ENCODE measurements around the gene HKDC1. TPM values are rescaled to one million over a fixed set of nuclear protein-coding genes. Genes with fewer than 3 reads are reported as not detected.
A peak's percentile ranks its signal among the peaks of the same experiment; 100 is the strongest.
"Not testable (repeated sequence)": the region's sequence is repeated elsewhere in the genome, so short reads cannot be mapped to it uniquely, and the experiment has no call there.

Gene HKDC1, protein sequence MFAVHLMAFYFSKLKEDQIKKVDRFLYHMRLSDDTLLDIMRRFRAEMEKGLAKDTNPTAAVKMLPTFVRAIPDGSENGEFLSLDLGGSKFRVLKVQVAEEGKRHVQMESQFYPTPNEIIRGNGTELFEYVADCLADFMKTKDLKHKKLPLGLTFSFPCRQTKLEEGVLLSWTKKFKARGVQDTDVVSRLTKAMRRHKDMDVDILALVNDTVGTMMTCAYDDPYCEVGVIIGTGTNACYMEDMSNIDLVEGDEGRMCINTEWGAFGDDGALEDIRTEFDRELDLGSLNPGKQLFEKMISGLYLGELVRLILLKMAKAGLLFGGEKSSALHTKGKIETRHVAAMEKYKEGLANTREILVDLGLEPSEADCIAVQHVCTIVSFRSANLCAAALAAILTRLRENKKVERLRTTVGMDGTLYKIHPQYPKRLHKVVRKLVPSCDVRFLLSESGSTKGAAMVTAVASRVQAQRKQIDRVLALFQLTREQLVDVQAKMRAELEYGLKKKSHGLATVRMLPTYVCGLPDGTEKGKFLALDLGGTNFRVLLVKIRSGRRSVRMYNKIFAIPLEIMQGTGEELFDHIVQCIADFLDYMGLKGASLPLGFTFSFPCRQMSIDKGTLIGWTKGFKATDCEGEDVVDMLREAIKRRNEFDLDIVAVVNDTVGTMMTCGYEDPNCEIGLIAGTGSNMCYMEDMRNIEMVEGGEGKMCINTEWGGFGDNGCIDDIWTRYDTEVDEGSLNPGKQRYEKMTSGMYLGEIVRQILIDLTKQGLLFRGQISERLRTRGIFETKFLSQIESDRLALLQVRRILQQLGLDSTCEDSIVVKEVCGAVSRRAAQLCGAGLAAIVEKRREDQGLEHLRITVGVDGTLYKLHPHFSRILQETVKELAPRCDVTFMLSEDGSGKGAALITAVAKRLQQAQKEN
- polyA plus RNA-seq (2013, experiment 1 of 2; ENCODE audit: insufficient read length): 0.18 TPM
- 0.11 TPM for polyA plus RNA-seq (2013, experiment 2 of 2; ENCODE audit: insufficient read length)

GRCh38 chr10:69220041-69220451 lies at the start of gene HKDC1:
Gene HKDC1 (plus strand): TSS chr10:69220332. CDS start chr10:69220436, 104 bp downstream.
- no peak for DNase-seq

DNA sequence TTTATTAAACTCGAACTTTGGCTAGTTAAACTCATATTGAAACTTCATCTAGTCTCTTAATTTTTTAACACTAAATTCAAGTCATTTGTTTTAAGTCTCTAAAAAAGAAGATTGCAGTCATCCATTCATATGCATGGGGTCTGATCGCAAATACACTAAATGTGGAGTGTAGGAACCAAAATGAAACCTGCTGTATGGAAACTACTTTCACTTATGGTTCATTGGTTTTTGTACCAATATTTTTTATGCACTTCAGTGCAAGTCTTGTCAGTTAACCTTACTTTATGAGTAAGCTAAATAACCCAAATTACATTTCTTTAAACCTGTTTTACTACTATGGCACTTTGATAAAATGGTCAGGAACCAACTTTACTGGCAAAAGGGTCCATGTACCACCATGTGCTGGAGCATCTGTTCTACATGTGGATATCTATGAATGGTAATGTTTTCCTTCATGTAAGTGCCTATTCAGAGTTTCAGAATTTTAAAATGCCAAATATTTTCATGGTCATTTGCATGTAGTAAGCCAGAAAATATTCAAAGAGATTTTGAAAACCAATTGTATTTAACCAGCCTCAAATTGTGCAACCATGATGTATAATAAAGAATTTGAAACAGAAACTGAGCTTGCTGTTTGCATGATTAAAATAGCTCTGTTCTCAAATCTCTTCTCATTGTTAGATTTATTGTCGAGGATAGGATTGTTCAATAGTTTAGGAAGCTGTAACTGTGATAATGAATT lies 47.7 kb upstream of the HKDC1 start:
- no peak for DNase-seq

DNA sequence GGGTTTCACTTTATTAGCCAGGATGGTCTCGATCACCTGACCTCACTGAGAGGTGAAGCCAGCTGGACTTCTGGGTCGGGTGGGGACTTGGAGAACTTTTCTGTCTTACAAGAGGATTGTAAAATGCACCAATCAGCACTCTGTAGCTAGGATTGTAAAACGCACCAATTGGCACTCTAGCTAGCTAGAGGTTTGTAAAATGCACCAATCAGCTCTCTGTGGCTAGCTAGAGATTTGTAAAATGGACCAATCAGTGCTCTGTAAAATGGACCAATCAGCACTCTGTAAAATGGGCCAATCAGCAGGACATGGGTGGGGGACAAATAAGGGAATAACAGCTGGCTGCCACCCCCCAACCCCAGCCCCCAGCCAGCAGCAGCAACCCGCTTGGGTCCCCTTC lies 44.8 kb upstream of the HKDC1 start:
- DNase-seq: not testable (repeated sequence)

DNA sequence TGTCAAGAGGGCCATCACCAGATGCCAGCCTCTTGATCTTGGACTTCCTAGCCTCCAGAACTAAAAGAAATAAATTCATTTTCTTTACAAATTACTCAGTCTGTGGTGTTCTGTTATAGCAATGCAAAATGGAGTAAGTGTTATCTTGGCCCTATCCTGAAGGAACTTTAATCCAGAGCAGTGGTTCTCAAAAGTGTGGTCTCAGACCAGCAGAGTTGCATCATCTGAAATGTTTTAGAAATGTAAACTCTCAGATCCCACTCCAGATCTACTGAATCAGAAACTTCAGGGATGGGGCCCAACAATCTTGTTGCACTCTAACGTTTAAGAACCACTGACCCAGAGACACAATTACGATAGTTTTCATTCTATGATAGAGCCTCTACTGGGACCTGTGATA lies 43.3 kb upstream of the HKDC1 start:
- DNase-seq: no peak

- DNase-seq: no peak
Measured at GRCh38 chr10:69179089-69179742, 40.9 kb upstream of the HKDC1 start.

- DNase-seq: peak; percentile 97
Measured at GRCh38 chr10:69179743-69180524, 40.2 kb upstream of the HKDC1 start, which contains the start of gene SUPV3L1. Gene SUPV3L1 (plus strand): TSS chr10:69180234. CDS start chr10:69180292, 58 bp downstream.

GRCh38 chr10:69180525-69181204 lies 39.5 kb upstream of the HKDC1 start:
- DNase-seq: peak; percentile 15

- no peak for DNase-seq
Measured at GRCh38 chr10:69181433-69181832, 38.7 kb upstream of the HKDC1 start.

DNA sequence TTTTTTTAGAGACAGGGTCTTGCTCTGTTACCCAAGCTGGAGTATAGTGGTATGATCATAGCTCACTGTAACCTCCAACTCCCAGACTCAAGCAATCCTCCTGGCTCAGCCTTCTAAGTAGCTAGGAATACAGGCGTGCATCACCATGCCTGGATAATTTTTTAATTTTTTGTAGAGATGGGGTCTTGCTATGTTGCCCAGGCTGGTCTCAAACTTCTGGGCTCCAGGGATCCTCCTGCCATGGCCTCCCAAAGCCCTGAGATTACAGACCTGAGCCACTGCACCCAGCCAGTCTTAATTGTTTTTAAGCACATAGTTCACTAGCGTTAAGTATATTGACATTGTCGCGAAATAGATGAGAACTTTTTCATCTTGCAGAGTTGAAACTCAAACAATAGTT lies 38.1 kb upstream of the HKDC1 start:
- DNase-seq: no peak

DNA sequence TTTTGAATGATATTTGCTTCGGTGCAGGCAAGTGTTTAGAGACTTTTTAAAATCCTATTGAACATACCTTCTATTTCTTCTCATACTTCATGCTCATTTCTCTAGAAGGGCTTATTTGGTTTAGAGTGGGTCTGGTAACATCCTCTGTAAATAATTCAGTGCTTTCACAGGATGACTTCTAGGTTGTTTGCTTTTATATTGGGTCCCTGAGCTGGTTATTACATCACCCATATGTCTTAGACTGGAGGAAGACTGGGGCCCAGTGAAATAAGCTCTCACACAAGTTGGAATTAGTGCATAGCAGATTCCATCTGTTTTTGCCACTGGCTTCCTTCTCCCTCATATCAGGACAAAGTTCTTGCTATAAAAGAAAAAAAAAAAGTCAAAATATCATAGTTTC lies 33.6 kb upstream of the HKDC1 start:
- no peak for DNase-seq

DNA sequence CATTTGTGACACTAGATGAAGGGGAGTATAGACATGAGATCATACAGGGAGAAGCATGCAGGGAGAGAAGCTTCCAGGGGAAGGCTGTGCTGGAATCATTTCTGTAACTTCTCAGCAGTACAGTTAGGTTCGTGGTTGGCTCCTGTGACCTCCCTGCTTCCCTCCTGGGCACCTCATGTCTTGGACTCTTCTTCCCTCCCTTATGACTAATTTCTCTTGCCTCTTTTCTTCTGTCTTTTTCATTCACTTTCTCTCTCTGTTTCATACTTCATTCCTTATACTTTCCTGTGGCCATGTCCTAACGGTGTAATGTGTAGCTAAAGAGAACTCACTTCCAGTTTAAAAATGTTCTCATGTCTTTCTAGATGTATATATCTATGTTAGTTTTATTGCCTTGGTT lies 19.1 kb upstream of the HKDC1 start:
- no peak for DNase-seq

DNA sequence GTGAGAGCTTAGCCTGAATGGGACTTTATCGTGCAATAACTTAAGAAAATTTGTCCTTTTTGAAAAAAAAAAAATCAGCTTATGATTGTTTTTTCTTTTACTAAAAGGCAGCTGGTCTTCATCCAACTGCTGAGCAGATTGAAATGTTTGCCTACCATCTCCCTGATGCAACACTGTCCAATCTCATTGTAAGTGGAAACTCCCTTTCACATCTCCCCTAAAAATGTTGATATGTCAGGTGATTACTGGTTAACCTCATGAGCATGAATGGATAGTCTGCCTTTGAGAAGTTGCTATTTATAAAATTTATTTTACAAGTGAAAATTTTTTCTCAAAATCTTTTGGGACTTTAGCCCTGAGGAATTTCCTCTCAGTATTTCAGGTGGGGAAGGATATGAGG lies 17.8 kb upstream of the HKDC1 start:
- no peak for DNase-seq

DNA sequence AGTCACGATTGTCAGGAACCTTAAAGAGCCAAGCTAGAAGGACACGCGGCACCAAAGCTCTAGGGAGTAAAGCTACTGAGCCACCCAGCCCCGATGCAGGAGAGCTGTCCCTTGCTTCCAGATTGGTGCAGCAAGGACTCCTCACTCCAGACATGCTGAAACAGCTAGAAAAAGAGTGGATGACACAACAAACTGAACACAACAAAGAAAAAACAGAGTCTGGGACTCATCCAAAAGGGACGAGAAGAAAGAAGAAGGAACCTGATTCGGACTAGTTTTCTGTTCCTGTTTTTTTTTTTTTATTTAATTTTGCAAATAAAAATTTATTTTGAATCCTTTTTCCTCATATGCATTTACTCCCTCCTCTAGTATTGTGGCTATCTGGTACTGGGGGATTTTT lies 11.4 kb upstream of the HKDC1 start:
- no peak for DNase-seq

DNA sequence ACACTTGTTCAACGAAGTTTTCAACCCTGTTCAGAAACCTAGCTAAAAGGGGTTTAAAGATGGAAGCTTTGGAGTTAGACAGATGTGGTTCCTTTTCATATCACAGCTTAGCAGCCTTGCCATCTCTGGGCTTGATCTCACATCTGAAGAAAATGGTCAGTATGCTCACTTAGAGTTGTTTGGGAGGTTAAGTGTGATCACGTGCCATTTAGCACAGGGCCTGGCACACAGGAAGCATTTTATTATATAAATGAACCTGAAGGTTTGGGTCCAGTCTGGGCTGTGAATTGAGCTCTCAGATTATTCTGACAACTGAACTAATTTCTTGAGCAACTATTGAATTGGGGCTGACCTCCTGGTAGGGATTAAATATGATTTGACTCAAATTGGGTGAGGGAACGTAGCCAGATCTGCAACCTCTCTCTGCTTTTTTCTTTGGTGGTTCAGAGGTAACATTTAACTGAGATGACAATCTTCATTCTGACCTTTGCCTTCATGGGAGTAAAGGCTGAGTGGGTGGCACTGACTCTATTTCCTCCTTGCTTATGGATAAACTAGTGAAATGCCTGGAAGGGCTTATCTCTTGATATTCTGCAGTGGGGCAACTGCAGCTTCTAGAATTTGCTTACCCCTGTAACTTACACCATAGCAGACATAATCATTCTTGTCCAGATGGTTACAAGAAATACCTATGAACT lies 10.2 kb upstream of the HKDC1 start:
- no peak for DNase-seq

DNA sequence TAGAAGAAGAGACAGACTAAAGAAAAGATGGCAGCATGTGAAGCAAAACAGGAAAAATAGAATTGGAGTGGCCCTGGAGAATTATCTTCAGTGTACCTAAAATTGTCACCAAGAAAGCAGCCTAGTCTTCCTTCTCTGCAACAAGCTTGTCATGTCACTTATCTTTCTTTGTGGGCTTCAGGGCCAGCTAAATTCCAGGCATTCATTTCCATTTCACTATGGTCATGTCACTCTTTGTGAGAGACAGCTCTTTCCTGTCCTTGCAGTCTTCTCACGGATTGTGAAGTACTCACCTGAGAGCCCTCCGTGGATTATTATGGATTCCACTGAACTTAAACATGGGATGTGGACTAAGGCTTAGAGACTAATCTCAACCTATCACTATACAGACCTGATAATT lies 9.0 kb upstream of the HKDC1 start:
- no peak for DNase-seq

GRCh38 chr10:69211524-69211923 lies 8.6 kb upstream of the HKDC1 start:
- DNase-seq: no peak

DNA sequence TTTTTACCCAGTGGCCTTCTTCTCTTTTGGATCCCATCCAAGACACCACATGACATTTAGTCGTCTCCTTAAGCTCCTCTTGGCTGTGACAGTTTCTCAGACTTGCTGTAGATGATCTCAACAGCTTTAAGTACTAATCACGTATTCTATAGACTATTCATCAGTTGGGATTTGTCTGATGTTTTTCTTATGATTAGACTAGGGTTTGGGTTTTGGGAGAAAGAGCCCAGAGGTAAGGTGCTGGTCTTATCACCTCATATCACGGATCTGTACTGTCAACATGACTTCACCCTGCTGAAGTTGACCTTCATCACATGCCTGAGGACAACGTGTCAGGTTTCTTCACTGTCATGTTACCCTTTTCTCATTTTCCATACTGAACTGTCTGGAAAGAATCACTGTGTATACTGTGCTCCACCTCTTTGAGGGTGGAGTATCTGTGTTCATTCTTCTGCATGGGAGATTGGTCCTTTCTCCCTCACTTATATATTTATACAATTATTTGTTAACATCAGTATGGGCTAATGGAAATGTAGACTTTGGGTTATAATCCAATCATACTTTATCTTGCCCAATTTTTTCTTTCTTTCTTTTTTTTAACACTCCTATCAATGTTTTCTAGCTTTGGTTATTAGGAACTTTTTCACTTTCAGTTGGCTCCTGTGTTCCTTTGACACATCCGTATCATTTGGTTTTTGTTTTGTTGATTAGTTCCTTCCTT lies 6.4 kb upstream of the HKDC1 start:
- DNase-seq: no peak

- DNase-seq: no peak
Measured at GRCh38 chr10:69214666-69215131, 5.4 kb upstream of the HKDC1 start.

All from fibroblast of skin of back (primary cell).